Central memory CD8-positive, alpha-beta T cell (primary cell): ENCODE data around the gene MBTPS1.

Source experiments
- ATAC-seq: fragments of 150-1000 bp; cut with Tn5 transposase; replicated peaks from 2 replicates; pipeline ENCODE4 v1.10.0; 2022; ENCODE audit warnings: mild to moderate bottlenecking, moderate FRiP score, moderate number of reproducible peaks; ENCODE audit not compliant: poor library complexity, severe bottlenecking; ENCODE audit errors: extremely low read depth
- DNase-seq, 2 donors: peaks; one replicate each; pipeline ENCODE4 v3.0.0; 2021; ENCODE audit warnings: low spot score in 2 of 2
- H3K27ac Mint-ChIP-seq: one replicate; pipeline ENCODE4 v1.8.0; 2022; ENCODE audit warnings: low read depth, mild to moderate bottlenecking, moderate library complexity, mixed read lengths
- H3K27me3 Mint-ChIP-seq: one replicate; pipeline ENCODE4 v1.8.0; 2022; ENCODE audit warnings: mixed read lengths
- H3K36me3 Mint-ChIP-seq: one replicate; pipeline ENCODE4 v1.8.0; 2022; ENCODE audit warnings: mild to moderate bottlenecking, moderate library complexity, mixed read lengths; ENCODE audit not compliant: insufficient read depth
- H3K4me1 Mint-ChIP-seq: one replicate; pipeline ENCODE4 v1.8.0; 2022; ENCODE audit warnings: mixed read lengths
- H3K4me3 Mint-ChIP-seq: one replicate; pipeline ENCODE4 v1.8.0; 2022; ENCODE audit warnings: mild to moderate bottlenecking, moderate library complexity, mixed read lengths
- H3K9me3 Mint-ChIP-seq: one replicate; pipeline ENCODE4 v1.8.0; 2022; ENCODE audit warnings: mixed read lengths

Gene MBTPS1

DNA sequence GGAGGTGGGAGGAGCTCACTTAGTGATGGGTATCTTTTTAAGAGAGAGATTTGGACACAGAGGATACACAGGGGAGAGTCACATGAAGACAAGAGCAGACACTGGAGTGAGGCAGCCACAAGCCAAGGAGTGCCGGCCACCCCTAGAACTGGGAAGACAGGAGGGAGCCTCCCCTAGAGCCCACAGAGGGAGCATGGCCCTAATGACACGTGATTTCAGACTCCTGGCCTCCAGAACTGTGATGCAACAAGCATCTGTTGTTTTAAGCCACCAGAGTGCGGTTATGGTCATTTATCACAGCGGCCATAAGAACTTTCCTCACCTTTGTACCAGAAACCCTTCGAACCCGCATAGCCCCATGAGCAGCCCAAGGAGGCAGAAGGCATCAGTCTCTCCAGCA, 107.5 kb downstream of the MBTPS1 start:
- Mint-ChIP-seq H3K9me3 (no peaks in the 10 kb centered on the region), H3K4me3 (no peak overlapping the region), H3K4me1 (peaks cover 3% of the 10 kb centered on the region), H3K36me3 (peaks cover 2% of the 10 kb centered on the region), H3K27ac (no peak overlapping the region), H3K27me3 (peaks cover 32% of the 10 kb centered on the region)
- no peak for DNase-seq
- no peak for ATAC-seq

DNA sequence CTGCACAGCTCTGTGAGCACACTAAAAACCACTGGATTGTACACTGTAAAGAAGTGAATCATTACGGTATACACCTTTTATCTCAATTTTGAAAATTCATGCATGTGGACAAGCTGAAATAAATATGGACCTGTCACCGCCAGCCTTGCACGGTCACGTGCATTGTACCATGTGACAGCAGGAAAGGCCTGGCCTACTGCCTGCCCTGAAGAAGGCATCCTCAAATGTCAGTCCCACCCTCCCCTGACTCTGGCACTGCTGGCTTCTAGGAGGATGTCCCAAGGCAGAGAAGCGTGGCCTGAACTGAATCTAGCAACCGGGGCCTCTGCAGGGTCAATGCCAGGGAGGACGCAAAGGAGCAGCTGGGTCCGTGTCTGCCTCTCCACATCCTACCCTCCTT, 108.8 kb downstream of the MBTPS1 start:
- H3K27ac Mint-ChIP-seq: no peak overlapping the region
- H3K36me3 Mint-ChIP-seq: peaks cover 2% of the 10 kb centered on the region
- ATAC-seq (no peak), DNase-seq (no peak)
- H3K9me3 Mint-ChIP-seq: no peaks in the 10 kb centered on the region
- no peak overlapping the region for H3K4me3 Mint-ChIP-seq
- H3K27me3 Mint-ChIP-seq: peaks cover 38% of the 10 kb centered on the region
- no peaks in the 10 kb centered on the region for H3K4me1 Mint-ChIP-seq

DNA sequence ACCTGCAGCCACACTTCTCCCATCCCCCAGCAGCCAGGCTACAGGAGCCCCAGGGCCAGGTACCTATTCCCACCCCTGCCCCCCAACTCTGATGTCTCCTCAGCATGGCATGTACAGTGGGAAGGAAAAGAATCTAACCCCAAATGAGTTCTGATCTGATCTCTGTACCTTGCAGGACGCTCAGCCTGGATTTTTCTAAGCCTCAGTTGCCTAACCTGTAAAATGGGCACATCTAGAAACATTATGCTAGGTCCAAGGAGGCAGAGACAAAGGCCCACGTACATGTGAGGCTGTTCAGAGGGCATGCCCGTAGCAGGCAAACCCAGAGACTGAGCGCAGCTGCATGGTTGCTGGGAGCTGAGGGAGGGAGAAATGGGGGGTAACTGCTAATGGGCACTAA, 109.2 kb downstream of the MBTPS1 start:
- no peak for ATAC-seq
- peaks cover 43% of the 10 kb centered on the region for H3K27me3 Mint-ChIP-seq
- H3K4me3 Mint-ChIP-seq: no peak overlapping the region
- DNase-seq: no peak
- no peak overlapping the region for H3K27ac Mint-ChIP-seq
- no peaks in the 10 kb centered on the region for H3K4me1 Mint-ChIP-seq
- H3K36me3 Mint-ChIP-seq: peaks cover 2% of the 10 kb centered on the region
- no peaks in the 10 kb centered on the region for H3K9me3 Mint-ChIP-seq

DNA sequence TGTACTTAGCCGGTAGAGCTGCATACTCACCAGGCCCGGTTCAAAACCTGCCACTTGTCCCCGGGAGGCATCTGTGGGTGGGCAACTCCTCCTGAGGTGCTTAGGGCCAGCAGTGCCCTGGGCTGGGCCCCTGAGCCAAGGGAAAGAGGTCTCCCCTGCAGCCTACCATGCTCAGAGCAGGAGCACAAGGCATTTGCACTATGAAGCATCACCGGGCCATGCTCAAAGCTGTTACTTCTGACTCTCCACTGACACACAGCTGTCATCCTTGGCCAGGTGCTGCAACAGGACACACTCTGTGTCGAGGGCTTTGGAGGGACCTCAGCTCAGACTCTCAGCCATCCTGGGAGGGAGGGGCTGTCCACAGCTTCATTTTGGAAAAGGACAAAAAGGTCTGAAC, 111.4 kb downstream of the MBTPS1 start:
- peaks cover 2% of the 10 kb centered on the region for H3K36me3 Mint-ChIP-seq
- H3K27ac Mint-ChIP-seq: no peak overlapping the region
- no peaks in the 10 kb centered on the region for H3K9me3 Mint-ChIP-seq
- peaks cover 36% of the 10 kb centered on the region for H3K27me3 Mint-ChIP-seq
- no peak overlapping the region for H3K4me3 Mint-ChIP-seq
- ATAC-seq: no peak
- H3K4me1 Mint-ChIP-seq: no peaks in the 10 kb centered on the region
- DNase-seq: no peak

DNA sequence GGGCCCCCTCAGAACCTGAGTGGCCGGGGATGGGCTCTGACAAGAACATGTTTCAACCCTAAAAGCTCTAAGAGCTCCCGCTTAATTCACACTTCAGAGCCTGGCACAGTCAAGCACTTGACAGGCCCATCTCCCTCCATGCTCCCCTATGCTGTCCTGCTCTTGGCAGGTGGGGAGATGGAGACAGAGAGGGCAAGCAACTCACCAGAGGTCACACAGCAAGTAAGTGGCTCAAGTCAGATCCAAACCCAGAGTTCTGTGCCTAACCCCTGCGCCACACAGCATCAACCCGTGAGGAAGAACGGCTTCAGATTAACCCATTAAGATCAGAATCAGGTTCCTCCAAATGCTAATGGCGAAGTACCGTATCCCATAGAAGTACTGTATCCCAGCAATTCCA, 112.3 kb downstream of the MBTPS1 start:
- H3K36me3 Mint-ChIP-seq: peaks cover 2% of the 10 kb centered on the region
- H3K27me3 Mint-ChIP-seq: peaks cover 40% of the 10 kb centered on the region
- H3K4me3 Mint-ChIP-seq: no peak overlapping the region
- H3K4me1 Mint-ChIP-seq: no peaks in the 10 kb centered on the region
- no peaks in the 10 kb centered on the region for H3K9me3 Mint-ChIP-seq
- H3K27ac Mint-ChIP-seq: no peak overlapping the region
- no peak for ATAC-seq
- no peak for DNase-seq
